HEK293 (cell line): ENCODE measurements around the gene RASSF10.

ENCODE experiments used
- ZNF501 ChIP-seq: fragments of 450-650 bp; formaldehyde crosslinking; IDR thresholded peaks from 2 replicates; pipeline ENCODE4 v1.5.1; 2016; ENCODE audit warnings: missing biosample characterization, missing genetic modification characterization
- TF ChIP-seq, protein P1 (sequence below): fragments of 450-650 bp; formaldehyde crosslinking; IDR thresholded peaks from 2 replicates; pipeline ENCODE4 v1.5.1; 2016; ENCODE audit warnings: missing biosample characterization, missing genetic modification characterization
- TF ChIP-seq, protein P2 (sequence below): fragments of 450-650 bp; formaldehyde crosslinking; conservative IDR thresholded peaks from 2 replicates; pipeline ENCODE4 v1.5.1; 2016; ENCODE audit warnings: low read depth, missing biosample characterization, missing genetic modification characterization

DNA sequence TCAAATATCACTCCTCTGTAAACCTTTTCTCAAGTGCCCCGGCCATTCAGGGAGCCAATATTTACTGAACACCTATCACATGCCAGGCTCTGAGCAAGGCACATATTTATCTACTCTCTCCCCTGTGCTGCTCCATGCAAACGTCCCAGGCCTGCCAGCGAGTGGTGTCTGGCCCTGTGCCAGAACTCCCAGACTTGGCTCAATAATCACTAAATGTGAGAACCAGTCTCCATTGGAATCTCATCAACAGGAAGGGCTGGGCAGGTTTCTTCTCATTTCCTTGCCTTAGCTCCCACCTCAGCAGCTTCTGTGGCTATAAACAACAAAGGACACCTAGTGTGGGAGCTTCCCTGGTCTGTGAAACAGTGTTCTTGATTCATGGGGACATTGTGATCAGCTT lies 21.7 kb downstream of the RASSF10 start:
- TF ChIP-seq, protein P1, sequence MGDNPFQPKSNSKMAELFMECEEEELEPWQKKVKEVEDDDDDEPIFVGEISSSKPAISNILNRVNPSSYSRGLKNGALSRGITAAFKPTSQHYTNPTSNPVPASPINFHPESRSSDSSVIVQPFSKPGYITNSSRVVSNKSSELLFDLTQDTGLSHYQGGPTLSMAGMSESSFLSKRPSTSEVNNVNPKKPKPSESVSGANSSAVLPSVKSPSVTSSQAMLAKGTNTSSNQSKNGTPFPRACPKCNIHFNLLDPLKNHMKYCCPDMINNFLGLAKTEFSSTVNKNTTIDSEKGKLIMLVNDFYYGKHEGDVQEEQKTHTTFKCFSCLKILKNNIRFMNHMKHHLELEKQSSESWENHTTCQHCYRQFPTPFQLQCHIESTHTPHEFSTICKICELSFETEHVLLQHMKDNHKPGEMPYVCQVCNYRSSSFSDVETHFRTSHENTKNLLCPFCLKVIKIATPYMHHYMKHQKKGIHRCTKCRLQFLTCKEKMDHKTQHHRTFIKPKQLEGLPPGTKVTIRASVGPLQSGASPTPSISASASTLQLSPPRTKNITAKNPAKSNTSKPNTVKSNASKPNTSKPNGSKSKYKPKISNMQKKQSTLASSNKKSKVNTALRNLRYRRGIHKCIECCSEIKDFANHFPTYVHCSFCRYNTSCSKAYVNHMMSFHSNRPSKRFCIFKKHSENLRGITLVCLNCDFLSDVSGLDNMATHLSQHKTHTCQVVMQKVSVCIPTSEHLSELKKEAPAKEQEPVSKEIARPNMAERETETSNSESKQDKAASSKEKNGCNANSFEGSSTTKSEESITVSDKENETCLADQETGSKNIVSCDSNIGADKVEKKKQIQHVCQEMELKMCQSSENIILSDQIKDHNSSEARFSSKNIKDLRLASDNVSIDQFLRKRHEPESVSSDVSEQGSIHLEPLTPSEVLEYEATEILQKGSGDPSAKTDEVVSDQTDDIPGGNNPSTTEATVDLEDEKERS (tag by site-specific recombination): no peak
- TF ChIP-seq, protein P2, sequence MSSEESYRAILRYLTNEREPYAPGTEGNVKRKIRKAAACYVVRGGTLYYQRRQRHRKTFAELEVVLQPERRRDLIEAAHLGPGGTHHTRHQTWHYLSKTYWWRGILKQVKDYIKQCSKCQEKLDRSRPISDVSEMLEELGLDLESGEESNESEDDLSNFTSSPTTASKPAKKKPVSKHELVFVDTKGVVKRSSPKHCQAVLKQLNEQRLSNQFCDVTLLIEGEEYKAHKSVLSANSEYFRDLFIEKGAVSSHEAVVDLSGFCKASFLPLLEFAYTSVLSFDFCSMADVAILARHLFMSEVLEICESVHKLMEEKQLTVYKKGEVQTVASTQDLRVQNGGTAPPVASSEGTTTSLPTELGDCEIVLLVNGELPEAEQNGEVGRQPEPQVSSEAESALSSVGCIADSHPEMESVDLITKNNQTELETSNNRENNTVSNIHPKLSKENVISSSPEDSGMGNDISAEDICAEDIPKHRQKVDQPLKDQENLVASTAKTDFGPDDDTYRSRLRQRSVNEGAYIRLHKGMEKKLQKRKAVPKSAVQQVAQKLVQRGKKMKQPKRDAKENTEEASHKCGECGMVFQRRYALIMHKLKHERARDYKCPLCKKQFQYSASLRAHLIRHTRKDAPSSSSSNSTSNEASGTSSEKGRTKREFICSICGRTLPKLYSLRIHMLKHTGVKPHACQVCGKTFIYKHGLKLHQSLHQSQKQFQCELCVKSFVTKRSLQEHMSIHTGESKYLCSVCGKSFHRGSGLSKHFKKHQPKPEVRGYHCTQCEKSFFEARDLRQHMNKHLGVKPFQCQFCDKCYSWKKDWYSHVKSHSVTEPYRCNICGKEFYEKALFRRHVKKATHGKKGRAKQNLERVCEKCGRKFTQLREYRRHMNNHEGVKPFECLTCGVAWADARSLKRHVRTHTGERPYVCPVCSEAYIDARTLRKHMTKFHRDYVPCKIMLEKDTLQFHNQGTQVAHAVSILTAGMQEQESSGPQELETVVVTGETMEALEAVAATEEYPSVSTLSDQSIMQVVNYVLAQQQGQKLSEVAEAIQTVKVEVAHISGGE (tag by site-specific recombination): no peak
- TF ChIP-seq ZNF501 (tag by site-specific recombination): no peak
